Erythroblast (primary cell): ENCODE results near the gene CPEB4.

ENCODE experiments used
- DNase-seq, 2 experiments: peaks; one replicate each; lab custom pipeline; 2025; lab: John Stamatoyannopoulos, UW
- GATA1 ChIP-seq: IDR thresholded peaks from 2 replicates; pipeline ENCODE4 v1.6.1; 2011; ENCODE audit warnings: low read depth, mild to moderate bottlenecking, control low read depth, low read length, moderate library complexity
- POLR2A ChIP-seq: IDR thresholded peaks from 2 replicates; pipeline ENCODE4 v1.6.1; 2011; ENCODE audit warnings: mild to moderate bottlenecking, low read length

CPEB4 gene

GRCh38 chr5:173998531-173998930 is 110.4 kb downstream of the CPEB4 start:
- TF ChIP-seq GATA1 (no peak), POLR2A (no peak)
- no peak for DNase-seq

DNA sequence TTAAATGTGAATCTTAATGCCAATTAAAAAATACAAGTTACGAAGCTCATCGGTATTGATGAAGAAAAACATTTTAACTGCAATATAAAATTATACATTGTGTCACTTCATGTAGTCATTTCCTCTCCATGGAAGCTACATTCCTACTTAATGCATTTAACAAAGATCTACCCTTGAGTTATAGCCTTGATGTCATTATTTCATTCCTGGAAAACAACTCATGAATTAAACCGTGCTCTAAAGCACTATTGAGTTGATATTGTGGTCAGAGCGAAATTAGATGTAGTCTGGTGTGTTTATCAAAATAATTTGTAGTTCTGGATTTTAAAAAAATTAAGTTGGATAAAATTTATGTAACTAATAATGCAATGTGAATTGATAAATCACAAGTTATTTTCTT is 111.9 kb downstream of the CPEB4 start:
- no peak for DNase-seq
- TF ChIP-seq POLR2A (no peak), GATA1 (no peak)

- no peak for DNase-seq
- TF ChIP-seq POLR2A (no peak), GATA1 (no peak)
Observed at GRCh38 chr5:174003795-174004194, 115.6 kb downstream of the CPEB4 start.

GRCh38 chr5:174008922-174009321 is 120.8 kb downstream of the CPEB4 start:
- TF ChIP-seq GATA1, result no peak
- no peak for TF ChIP-seq POLR2A
- no peak for DNase-seq

- TF ChIP-seq POLR2A (no peak), GATA1 (no peak)
- DNase-seq, result no peak
Observed at GRCh38 chr5:174010365-174010764, 122.2 kb downstream of the CPEB4 start.

GRCh38 chr5:174011441-174011840 is 123.3 kb downstream of the CPEB4 start:
- no peak for TF ChIP-seq POLR2A
- no peak for TF ChIP-seq GATA1
- no peak for DNase-seq
